CD4-positive, alpha-beta T cell treated with Interleukin-17A for 4 hours (primary cell): ENCODE measurements around the gene SYNPR.
A peak's percentile ranks its signal among the peaks of the same experiment; 100 is the strongest.

Experiments
- DNase-seq: peaks from one replicate; pipeline ENCODE4 v3.0.0-alpha.2; 2020; ENCODE audit warnings: mixed read lengths

SYNPR gene

GRCh38 chr3:63308072-63308471 is 30.0 kb downstream of the SYNPR start:
- no peak for DNase-seq

GRCh38 chr3:63309768-63310167 is 31.7 kb downstream of the SYNPR start:
- DNase-seq = no peak

- no peak for DNase-seq
Measured at GRCh38 chr3:63323766-63324165, 45.7 kb downstream of the SYNPR start.

- no peak for DNase-seq
Measured at GRCh38 chr3:63324621-63325020, 46.5 kb downstream of the SYNPR start.

GRCh38 chr3:63325386-63325785 is 47.3 kb downstream of the SYNPR start:
- DNase-seq = no peak

- DNase-seq = no peak
Measured at GRCh38 chr3:63328365-63328764, 50.3 kb downstream of the SYNPR start.

- DNase-seq = no peak
Measured at GRCh38 chr3:63331520-63331919, 53.4 kb downstream of the SYNPR start.

GRCh38 chr3:63333815-63334214 is 55.7 kb downstream of the SYNPR start:
- no peak for DNase-seq

GRCh38 chr3:63338351-63338750 is 60.2 kb downstream of the SYNPR start:
- no peak for DNase-seq

GRCh38 chr3:63343674-63344073 is 65.6 kb downstream of the SYNPR start:
- peak; percentile 22 for DNase-seq

- DNase-seq = no peak
Measured at GRCh38 chr3:63344661-63345060, 66.6 kb downstream of the SYNPR start.

- peak; percentile 3 for DNase-seq
Measured at GRCh38 chr3:63349583-63350573, 71.8 kb downstream of the SYNPR start.

- no peak for DNase-seq
Measured at GRCh38 chr3:63351159-63352007, 73.3 kb downstream of the SYNPR start.

GRCh38 chr3:63352008-63352279 is 73.8 kb downstream of the SYNPR start:
- DNase-seq = no peak

- no peak for DNase-seq
Measured at GRCh38 chr3:63353383-63353782, 75.3 kb downstream of the SYNPR start.

GRCh38 chr3:63354160-63354559 is 76.1 kb downstream of the SYNPR start:
- DNase-seq = no peak

GRCh38 chr3:63355809-63356208 is 77.7 kb downstream of the SYNPR start:
- DNase-seq = no peak

GRCh38 chr3:63364495-63364894 is 86.4 kb downstream of the SYNPR start:
- DNase-seq = no peak

GRCh38 chr3:63364910-63365309 is 86.8 kb downstream of the SYNPR start:
- DNase-seq = no peak

GRCh38 chr3:63365671-63366070 is 87.6 kb downstream of the SYNPR start:
- no peak for DNase-seq

GRCh38 chr3:63370094-63370493 is 92.0 kb downstream of the SYNPR start:
- no peak for DNase-seq

GRCh38 chr3:63383040-63383439 is 104.9 kb downstream of the SYNPR start:
- DNase-seq = no peak

GRCh38 chr3:63384382-63384781 is 106.3 kb downstream of the SYNPR start:
- no peak for DNase-seq

- no peak for DNase-seq
Measured at GRCh38 chr3:63385629-63386028, 107.5 kb downstream of the SYNPR start.
